Measurements from ENCODE around the gene MTCP1.

MTCP1 gene, protein sequence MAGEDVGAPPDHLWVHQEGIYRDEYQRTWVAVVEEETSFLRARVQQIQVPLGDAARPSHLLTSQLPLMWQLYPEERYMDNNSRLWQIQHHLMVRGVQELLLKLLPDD

GRCh38 chrX:155070975-155071693, at the start of gene MTCP1, which contains the start of the genes BRCC3 and CMC4:
Gene MTCP1 (minus strand): TSS chrX:155071136. CDS start chrX:155066010, 5,126 bp downstream.
Gene BRCC3 (plus strand): TSS chrX:155071508. CDS start chrX:155071528, 20 bp downstream.
Gene CMC4 (minus strand): TSS chrX:155071136. CDS start chrX:155064023, 7,113 bp downstream.
- Histone ChIP-seq H3K4me1 (ENCODE audit: control insufficient read depth in 1 of 2, insufficient read depth in 1 of 2, low read depth in 1 of 2, low read length in 1 of 2) (peaks cover 18 to 23% of the 10 kb centered on the region in 2 experiments), H3K4me3 (ENCODE audit: low read depth in 1 of 2, low read length in 1 of 2) (peak within 1 kb of the TSS; percentile 65 to 74), H3K27me3 (no peaks in the 10 kb centered on the region), H3K9me3 (no peaks in the 10 kb centered on the region), H3K27ac (peak within 1 kb of the TSS; percentile 93), H3K36me3 (peaks cover 5% of the 10 kb centered on the region)
- TF ChIP-seq, protein P1, sequence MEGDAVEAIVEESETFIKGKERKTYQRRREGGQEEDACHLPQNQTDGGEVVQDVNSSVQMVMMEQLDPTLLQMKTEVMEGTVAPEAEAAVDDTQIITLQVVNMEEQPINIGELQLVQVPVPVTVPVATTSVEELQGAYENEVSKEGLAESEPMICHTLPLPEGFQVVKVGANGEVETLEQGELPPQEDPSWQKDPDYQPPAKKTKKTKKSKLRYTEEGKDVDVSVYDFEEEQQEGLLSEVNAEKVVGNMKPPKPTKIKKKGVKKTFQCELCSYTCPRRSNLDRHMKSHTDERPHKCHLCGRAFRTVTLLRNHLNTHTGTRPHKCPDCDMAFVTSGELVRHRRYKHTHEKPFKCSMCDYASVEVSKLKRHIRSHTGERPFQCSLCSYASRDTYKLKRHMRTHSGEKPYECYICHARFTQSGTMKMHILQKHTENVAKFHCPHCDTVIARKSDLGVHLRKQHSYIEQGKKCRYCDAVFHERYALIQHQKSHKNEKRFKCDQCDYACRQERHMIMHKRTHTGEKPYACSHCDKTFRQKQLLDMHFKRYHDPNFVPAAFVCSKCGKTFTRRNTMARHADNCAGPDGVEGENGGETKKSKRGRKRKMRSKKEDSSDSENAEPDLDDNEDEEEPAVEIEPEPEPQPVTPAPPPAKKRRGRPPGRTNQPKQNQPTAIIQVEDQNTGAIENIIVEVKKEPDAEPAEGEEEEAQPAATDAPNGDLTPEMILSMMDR (IDR thresholded peaks at IDR 0.05), result no peak

GRCh38 chrX:155115174-155115819, 44.4 kb upstream of the MTCP1 start:
- H3K9me3 ChIP-seq, result no peaks in the 10 kb centered on the region
- H3K27me3 ChIP-seq, result no peaks in the 10 kb centered on the region
- peaks cover 4 to 5% of the 10 kb centered on the region in 2 experiments for H3K4me1 ChIP-seq (ENCODE audit: control insufficient read depth in 1 of 2, insufficient read depth in 1 of 2, low read depth in 1 of 2, low read length in 1 of 2)
- TF ChIP-seq, protein P1 (IDR thresholded peaks at IDR 0.05), result no peak
- H3K36me3 ChIP-seq, result peaks cover 14% of the 10 kb centered on the region
- H3K4me3 ChIP-seq (ENCODE audit: low read depth in 1 of 2, low read length in 1 of 2), result no peak overlapping the region
- H3K27ac ChIP-seq, result peak overlapping the region; percentile 42

GRCh38 chrX:155113097-155113496, 42.2 kb upstream of the MTCP1 start:
- Histone ChIP-seq H3K4me1 (ENCODE audit: control insufficient read depth in 1 of 2, insufficient read depth in 1 of 2, low read depth in 1 of 2, low read length in 1 of 2) (peaks cover 4 to 5% of the 10 kb centered on the region in 2 experiments), H3K27ac (no peak overlapping the region), H3K9me3 (no peaks in the 10 kb centered on the region), H3K36me3 (peaks cover 10% of the 10 kb centered on the region), H3K4me3 (ENCODE audit: low read depth in 1 of 2, low read length in 1 of 2) (no peak overlapping the region), H3K27me3 (no peaks in the 10 kb centered on the region)
- TF ChIP-seq, protein P1 (IDR thresholded peaks at IDR 0.05), result no peak

DNA sequence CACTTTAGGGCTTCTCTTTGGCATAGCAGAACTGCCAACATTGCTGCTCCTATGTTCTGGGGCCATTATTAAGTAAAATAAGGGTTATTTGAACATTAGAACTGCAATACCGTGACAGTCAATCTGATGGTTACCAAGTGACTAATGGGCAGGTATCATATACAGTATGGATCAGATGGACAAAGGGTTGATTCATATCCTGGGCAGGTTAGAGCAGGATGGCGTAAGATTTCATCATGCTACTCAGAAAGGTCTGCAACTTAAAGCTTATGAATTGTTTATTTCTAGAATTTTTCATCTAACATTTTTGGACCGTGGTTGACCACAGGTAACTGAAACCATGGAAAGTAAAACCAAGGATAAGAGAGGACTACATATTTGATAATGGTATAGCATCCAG, 41.2 kb upstream of the MTCP1 start:
- no peak overlapping the region for H3K4me3 ChIP-seq (ENCODE audit: low read depth in 1 of 2, low read length in 1 of 2)
- TF ChIP-seq, protein P1 (IDR thresholded peaks at IDR 0.05), result no peak
- no peaks in the 10 kb centered on the region for H3K27me3 ChIP-seq
- H3K4me1 ChIP-seq (ENCODE audit: control insufficient read depth in 1 of 2, insufficient read depth in 1 of 2, low read depth in 1 of 2, low read length in 1 of 2), result peaks cover 4 to 5% of the 10 kb centered on the region in 2 experiments
- H3K9me3 ChIP-seq, result no peaks in the 10 kb centered on the region
- peaks cover 9% of the 10 kb centered on the region for H3K36me3 ChIP-seq
- H3K27ac ChIP-seq, result no peak overlapping the region

DNA sequence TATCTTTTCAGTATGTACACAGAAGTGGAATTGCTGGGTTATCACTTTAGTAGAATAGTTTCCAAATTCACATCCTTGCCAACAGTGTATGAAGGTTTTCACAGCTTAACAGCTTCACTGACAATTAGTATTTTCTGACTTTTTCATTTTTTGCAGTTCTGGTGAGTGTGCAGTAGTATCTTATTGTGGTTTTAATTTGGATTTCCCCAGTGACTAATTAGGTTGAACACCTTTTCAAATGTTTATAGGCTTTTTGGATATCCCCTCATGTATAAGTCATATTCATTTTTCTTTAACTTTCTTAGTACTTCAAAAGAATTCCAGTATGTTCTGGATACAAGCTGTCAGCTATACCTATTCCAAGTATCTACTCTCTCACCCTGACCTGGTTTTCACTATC, 37.5 kb upstream of the MTCP1 start:
- Histone ChIP-seq H3K4me3 (ENCODE audit: low read depth in 1 of 2, low read length in 1 of 2) (no peak overlapping the region), H3K27me3 (no peaks in the 10 kb centered on the region), H3K4me1 (ENCODE audit: control insufficient read depth in 1 of 2, insufficient read depth in 1 of 2, low read depth in 1 of 2, low read length in 1 of 2) (peaks cover 4 to 5% of the 10 kb centered on the region in 2 experiments), H3K27ac (no peak overlapping the region), H3K36me3 (no peaks in the 10 kb centered on the region), H3K9me3 (no peaks in the 10 kb centered on the region)
- TF ChIP-seq, protein P1 (IDR thresholded peaks at IDR 0.05), result no peak
